GM18867 (cell line): ENCODE data around the gene PLEKHB1.

Experiments used
- ATAC-seq: cut with Tn5 transposase; IDR thresholded peaks from one replicate; pipeline ENCODE4 v1.9.1; 2021; ENCODE audit warnings: mild to moderate bottlenecking, moderate library complexity; ENCODE audit not compliant: unreplicated experiment

PLEKHB1 gene, protein sequence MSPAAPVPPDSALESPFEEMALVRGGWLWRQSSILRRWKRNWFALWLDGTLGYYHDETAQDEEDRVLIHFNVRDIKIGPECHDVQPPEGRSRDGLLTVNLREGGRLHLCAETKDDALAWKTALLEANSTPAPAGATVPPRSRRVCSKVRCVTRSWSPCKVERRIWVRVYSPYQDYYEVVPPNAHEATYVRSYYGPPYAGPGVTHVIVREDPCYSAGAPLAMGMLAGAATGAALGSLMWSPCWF

DNA sequence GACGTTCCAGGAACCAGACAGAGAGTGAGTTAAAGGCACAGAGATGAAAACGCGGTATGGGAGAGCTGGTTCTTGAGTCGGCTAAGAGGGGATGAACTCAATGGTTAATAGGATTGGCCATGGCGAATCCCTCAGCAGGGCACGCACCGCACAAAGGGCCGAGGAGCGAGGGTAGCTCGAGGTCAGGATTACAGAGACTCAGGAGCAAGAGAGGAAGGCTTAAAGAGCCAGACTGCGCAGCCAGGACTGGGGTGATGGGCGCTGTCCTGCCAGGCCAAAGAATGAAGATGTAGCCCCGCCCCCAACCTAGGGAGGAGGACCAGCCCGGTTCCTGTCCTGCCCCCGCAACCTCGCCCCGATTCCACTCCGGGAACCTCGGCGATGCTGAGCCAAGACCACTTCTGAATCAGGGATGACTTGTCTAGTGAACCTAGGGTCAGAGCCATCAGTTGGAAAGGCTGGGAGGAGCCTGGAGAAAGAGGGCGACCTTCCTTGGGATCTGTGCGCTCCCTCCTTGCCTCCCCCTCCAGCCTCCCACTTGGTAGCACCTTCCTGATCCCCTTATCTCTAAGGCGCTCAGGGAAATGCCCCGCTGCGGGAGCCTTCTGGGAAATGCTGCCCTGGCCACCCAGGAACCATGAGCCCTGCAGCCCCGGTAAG lies at the start of gene PLEKHB1:
TSS of gene PLEKHB1 (plus strand) at position 610 of the 660 bp plus-strand sequence. CDS start at position 638, 28 bp downstream.
- no peak for ATAC-seq

- ATAC-seq = no peak
Observed at GRCh38 chr11:73597336-73597955, 48.9 kb upstream of the PLEKHB1 start.

DNA sequence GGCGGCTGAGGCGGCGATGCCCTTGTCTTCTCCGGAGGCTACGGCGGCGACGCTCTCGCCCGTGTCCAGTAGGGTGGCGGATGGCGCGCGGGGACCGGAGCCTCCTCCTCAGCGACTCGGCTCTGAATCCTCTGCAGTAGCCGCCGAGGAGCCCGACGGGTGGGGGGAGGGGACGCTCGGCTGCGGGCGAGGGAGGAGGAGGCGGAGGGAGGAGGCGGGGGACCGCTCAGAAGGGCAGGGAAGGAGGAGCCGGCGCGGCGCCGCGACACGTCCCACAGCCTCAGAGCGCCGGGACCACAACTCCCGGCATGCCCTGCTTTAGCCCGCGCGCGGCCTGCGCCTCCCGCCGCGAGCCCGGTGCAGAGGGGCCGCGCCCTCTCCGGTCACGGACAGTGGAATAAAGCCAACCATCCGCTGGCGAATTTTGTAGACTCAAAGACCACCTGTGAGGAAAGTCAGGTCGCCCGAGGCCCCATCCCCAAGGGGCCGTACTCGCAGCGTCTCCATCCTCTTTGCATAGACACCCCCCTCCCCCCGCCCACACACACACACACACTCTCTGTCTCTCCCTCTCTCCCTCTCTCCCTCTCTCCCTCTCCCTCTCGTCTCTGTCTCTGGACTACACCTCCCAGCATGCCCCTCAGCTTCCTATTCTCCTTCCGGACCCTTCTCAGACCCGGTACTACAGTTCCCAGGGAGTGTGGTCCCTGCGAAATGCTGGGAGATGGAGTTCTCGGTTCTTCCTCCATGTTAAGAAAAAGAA lies 48.2 kb upstream of the PLEKHB1 start, which contains the start of gene FAM168A:
TSS of gene FAM168A (minus strand) at position 157 of the 763 bp plus-strand sequence. CDS start 129,638 bp downstream, outside the sequence.
- peak; percentile 92 for ATAC-seq

- ATAC-seq = no peak
Observed at GRCh38 chr11:73598719-73599379, 47.5 kb upstream of the PLEKHB1 start.

DNA sequence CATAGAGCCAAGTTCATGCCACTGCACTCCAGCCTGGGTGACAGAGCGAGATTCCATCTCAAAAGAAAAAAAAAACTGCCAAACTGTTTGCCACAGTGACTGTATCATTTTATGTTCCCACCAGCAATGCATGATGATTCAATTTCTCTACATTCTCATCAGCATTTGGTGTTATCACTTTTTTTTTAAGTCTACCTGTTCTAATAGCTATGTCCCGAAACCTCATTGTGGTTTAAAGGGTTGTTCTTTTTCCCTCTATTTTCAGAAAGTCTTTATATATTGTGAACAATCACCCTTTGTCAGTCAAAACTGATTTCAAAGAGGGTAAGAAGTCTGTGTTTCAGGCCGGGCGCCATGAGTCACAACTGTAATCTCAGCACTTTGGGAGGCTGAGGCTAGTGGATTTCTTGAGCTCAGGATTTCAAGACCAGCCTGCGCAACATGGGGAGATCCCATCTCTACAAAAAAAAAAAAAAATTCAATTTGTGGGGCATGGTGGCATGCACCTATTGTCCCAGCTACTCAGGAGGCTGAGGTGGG lies 33.7 kb upstream of the PLEKHB1 start:
- ATAC-seq = no peak

- no peak for ATAC-seq
Observed at GRCh38 chr11:73614591-73614990, 31.8 kb upstream of the PLEKHB1 start.

DNA sequence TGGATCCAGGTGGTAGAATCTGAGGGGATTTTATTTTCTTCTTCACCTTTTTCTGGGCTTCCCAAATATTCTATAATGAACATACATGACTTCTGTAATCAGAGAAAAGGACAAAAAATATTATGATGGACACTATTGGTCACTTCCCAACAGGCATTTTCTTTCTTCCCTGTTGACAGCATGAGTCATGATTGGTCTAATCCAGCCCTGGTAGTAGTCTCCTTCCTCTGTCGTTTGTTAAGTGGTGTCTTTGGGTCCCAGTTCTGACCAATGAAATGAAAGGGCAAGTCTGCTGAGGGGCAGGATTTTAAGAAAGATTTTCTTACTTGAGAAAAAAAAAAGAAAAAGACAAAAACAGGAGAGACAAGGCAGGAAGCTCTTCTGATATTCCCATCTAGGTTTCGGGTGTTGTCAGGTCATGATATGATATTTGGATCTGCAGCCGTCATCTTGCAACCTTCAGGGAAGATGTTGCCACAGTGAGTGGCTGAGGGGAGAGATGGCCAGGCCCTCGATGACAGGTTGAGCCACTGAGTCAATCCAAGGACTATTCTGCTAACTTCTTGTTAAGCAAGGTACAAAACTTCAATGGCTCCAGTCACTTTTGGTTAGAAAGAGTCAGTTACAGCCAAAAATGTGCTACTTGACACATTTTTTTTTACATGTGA lies 23.3 kb upstream of the PLEKHB1 start:
- ATAC-seq = no peak

GRCh38 chr11:73623686-73624085 lies 22.7 kb upstream of the PLEKHB1 start:
- no peak for ATAC-seq

DNA sequence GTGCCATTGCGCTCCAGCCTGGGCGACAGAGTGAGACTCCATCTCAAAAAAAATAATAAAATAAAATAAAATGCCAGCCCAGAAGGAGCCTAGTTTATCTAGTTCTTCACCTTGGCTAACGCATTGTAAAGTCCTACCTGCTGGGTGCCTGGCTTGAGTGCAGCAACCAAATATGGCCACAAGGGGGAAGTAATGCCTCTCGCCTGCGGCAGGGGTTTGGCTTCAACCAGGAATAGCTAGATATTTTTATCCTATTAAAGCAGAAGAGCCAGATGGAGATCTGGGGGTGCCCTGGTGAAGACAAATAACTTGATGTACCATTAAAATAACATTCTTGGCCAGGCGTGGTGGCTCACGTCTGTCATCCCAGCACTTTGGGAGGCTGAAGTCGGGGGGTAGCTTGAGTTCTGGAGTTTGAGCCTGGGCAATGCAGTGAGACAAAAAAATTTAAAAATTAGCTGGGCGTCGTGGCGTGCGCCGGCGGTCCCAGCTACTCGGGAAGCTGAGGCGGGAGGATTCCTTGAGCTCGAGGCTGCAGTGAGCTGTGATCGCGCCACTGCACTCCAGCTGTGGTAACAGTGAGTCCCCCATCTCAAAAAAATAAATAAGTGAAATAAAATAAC lies 20.6 kb upstream of the PLEKHB1 start:
- ATAC-seq = no peak

- ATAC-seq = no peak
Observed at GRCh38 chr11:73629907-73630306, 16.5 kb upstream of the PLEKHB1 start.

- no peak for ATAC-seq
Observed at GRCh38 chr11:73632996-73633395, 13.4 kb upstream of the PLEKHB1 start.

DNA sequence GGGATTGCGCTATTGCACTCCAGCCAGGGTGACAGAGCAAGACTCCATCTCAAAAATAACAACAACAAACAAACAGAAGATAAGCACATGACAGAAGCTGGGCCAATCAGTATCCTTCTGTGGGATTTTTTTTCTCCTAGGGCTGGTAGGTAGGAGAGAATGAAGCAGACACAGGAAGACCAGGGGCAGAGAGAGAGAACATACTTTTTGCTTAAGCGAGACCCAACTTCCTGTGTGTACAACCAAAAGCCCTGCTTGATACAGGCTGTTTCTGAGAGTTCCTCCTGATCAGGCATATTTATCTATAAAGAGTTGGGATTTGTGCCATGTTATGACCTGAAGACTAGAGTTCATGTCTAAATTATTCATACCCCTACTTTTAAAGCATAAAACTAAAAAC lies 12.4 kb upstream of the PLEKHB1 start:
- ATAC-seq = no peak

DNA sequence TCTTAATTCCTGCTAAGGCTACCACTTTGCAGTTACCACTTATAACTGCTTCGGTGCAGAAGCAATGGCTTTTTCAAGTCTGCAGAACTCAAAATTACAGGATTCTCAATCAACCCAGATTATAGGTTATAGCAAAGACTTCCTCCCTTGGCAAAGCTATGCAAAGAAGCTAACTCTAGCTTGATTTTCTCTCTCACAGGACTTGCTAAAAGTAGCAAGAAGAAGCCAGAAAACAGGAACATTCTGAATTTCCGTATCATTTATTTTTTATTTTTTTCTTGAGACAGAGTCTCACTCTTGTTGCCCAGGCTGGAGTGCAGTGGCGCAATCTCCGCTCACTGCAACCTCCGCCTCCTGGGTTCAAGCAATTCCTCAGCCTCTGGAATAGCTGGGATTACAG lies 10.7 kb upstream of the PLEKHB1 start:
- ATAC-seq = no peak

GRCh38 chr11:73636249-73636648 lies 10.1 kb upstream of the PLEKHB1 start:
- ATAC-seq = no peak

GRCh38 chr11:73637012-73637411 lies 9.4 kb upstream of the PLEKHB1 start:
- no peak for ATAC-seq

GRCh38 chr11:73640592-73640991 lies 5.8 kb upstream of the PLEKHB1 start:
- no peak for ATAC-seq

DNA sequence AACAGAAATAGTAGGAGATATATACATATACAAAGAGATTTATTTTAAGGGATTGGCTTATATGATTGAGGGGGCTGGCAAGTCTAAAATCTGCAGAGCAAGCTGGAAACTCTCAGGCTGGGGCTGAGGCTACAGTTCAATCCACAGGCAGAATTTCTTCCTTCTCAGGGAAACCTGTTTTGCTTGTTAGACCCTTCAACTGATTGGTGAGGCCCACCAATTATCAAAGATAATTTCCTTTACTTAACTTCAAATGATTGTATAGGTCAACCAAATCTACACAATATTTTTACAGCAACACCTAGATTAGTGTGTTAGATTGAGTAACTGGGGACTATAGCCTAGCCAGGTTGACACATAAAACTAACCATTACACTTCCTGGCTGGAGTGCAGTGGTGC lies 4.7 kb upstream of the PLEKHB1 start:
- no peak for ATAC-seq

DNA sequence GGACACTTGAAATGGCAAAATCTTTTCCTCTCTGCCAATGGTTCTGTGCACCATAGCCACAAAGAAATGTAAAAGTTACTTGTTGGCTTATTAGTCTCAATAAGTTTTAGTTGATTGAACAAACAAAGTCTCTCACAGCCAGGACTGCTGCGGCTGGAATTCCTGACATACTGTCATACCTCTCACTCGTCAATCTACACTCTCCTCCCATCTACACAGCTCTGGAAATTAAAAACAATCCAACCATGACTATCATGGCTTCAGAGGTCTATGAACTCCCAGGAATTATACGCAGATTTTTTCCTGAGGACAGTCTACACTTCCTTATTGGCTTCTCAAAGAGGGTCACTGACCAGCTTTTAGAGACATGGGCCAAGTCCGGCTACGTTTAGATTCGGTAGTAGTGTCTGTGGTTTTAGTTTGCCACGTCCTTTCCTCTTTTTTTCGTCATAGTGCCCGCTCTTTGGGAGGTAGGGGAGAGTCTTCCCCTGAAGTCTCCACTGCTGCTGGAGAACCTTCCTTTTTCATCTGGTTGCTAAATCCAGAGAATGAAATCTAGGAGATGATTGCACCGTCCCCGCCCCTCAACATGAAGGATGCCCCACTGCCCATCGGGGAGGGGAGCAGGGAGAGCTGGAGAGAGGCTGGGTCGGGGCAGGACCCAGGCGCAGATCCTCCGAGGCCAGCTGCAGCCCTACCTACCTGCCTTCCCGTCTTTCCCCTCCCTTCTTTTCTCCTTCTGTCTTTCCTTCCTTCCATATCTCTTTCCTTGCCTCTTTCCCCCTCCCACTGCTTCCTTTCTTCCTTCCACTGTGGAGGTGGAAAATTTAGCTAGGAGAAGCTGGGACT lies 1.0 kb upstream of the PLEKHB1 start:
- ATAC-seq = no peak
